SU-DHL-6 (cell line): ENCODE results near the gene E2F7.

Source experiments
- H2AFZ ChIP-seq: fragments of 200-600 bp; sonication (generic); 2 replicates; pipeline ENCODE4 v1.6.1; 2014; ENCODE audit warnings: low read depth, mild to moderate bottlenecking, moderate library complexity, mixed read lengths, antibody characterized with exemption, low read length; ENCODE audit not compliant: severe bottlenecking
- H3F3A ChIP-seq: fragments of 200-600 bp; shearing (Covaris generic); 2 replicates; pipeline ENCODE4 v1.6.0; 2016; ENCODE audit warnings: antibody characterized with exemption, mild to moderate bottlenecking; ENCODE audit not compliant: insufficient read depth
- H3K27ac ChIP-seq: fragments of 200-600 bp; sonication (generic); 2 replicates; pipeline ENCODE4 v1.5.1; 2016; ENCODE audit warnings: low read depth, mild to moderate bottlenecking, low read length, moderate library complexity, mixed read lengths
- H3K27me3 ChIP-seq: fragments of 200-600 bp; sonication (generic), shearing (Covaris generic); 2 replicates; pipeline ENCODE4 v1.6.0; 2014; ENCODE audit warnings: mild to moderate bottlenecking, low read length
- H3K36me3 ChIP-seq: fragments of 200-600 bp; sonication (generic); 2 replicates; pipeline ENCODE4 v1.6.1; 2014; ENCODE audit warnings: mild to moderate bottlenecking, low read length, mixed read lengths
- H3K4me2 ChIP-seq: fragments of 300-600, 200-600 bp; shearing (Covaris generic), sonication (generic); 2 replicates; pipeline ENCODE4 v1.6.0; 2014; ENCODE audit warnings: low read length, low read depth, mild to moderate bottlenecking; ENCODE audit not compliant: poor library complexity, severe bottlenecking
- H3K4me3 ChIP-seq: fragments of 200-600 bp; sonication (generic); 2 replicates; pipeline ENCODE4 v1.5.1; 2014; ENCODE audit warnings: antibody characterized with exemption, low read length, mild to moderate bottlenecking, mixed read lengths; ENCODE audit not compliant: insufficient read depth, poor library complexity, severe bottlenecking
- H3K79me2 ChIP-seq: fragments of 200-600 bp; sonication (generic); 2 replicates; pipeline ENCODE4 v1.6.1; 2014; ENCODE audit warnings: mild to moderate bottlenecking, low read length, moderate library complexity; ENCODE audit not compliant: insufficient read depth
- H3K9ac ChIP-seq: fragments of 200-600 bp; sonication (generic); 2 replicates; pipeline ENCODE4 v1.7.0; 2014; ENCODE audit warnings: mild to moderate bottlenecking, low read length
- H3K9me2 ChIP-seq: fragments of 200-600 bp; sonication (generic); replicated peaks from 2 replicates; pipeline ENCODE4 v1.6.1; 2014; ENCODE audit warnings: low read length; ENCODE audit not compliant: insufficient read depth
- H3K9me3 ChIP-seq: fragments of 200-600 bp; sonication (generic); 2 replicates; pipeline ENCODE4 v1.6.1; 2014; ENCODE audit warnings: low read length, mixed read lengths; ENCODE audit not compliant: insufficient read depth
- H4K20me1 ChIP-seq: fragments of 200-600 bp; sonication (generic); 2 replicates; pipeline ENCODE4 v1.6.1; 2014; ENCODE audit warnings: low read depth, mild to moderate bottlenecking, antibody characterized with exemption, low read length, moderate library complexity, mixed read lengths
- CTCF ChIP-seq: fragments of 200-600 bp; sonication (generic); IDR thresholded peaks from one replicate; pipeline ENCODE4 v1.5.1; 2017; ENCODE audit warnings: antibody characterized with exemption, mild to moderate bottlenecking, low read length, moderate library complexity; ENCODE audit not compliant: insufficient read depth, poor library complexity, severe bottlenecking
- EZH2phosphoT487 ChIP-seq: fragments of 200-600 bp; sonication (generic), shearing (Covaris generic); conservative IDR thresholded peaks from 2 replicates; pipeline ENCODE4 v1.6.1; 2018; ENCODE audit warnings: mild to moderate bottlenecking, antibody characterized with exemption, low read length, moderate library complexity, mixed read lengths

Gene E2F7

GRCh38 chr12:76980196-76980595 is 85.2 kb downstream of the E2F7 start:
- Histone ChIP-seq H3K27me3 (no peaks in the 10 kb centered on the region), H3K4me2 (no peak overlapping the region), H3K9ac (no peak overlapping the region), H3K27ac (no peak overlapping the region), H2AFZ (no peak overlapping the region), H3K4me3 (no peak overlapping the region), H3K79me2 (no peaks in the 10 kb centered on the region), H4K20me1 (no peaks in the 10 kb centered on the region), H3K9me3 (no peaks in the 10 kb centered on the region), H3K36me3 (no peaks in the 10 kb centered on the region), H3F3A (no peaks in the 10 kb centered on the region), H3K9me2 (no peaks in the 10 kb centered on the region)
- TF ChIP-seq CTCF, result no peak
- TF ChIP-seq EZH2phosphoT487, result no peak

- TF ChIP-seq EZH2phosphoT487 (no peak), CTCF (no peak)
- Histone ChIP-seq H3K36me3 (no peaks in the 10 kb centered on the region), H3K9me3 (no peaks in the 10 kb centered on the region), H3K4me3 (no peak overlapping the region), H3K4me2 (no peak overlapping the region), H3K27me3 (no peaks in the 10 kb centered on the region), H3K9ac (no peak overlapping the region), H3K27ac (no peak overlapping the region), H3K79me2 (no peaks in the 10 kb centered on the region), H2AFZ (no peak overlapping the region), H4K20me1 (no peaks in the 10 kb centered on the region), H3F3A (no peaks in the 10 kb centered on the region), H3K9me2 (no peaks in the 10 kb centered on the region)
Observed at GRCh38 chr12:76976777-76977382, 88.5 kb downstream of the E2F7 start.
